HepG2 (cell line): ENCODE results near the gene THAP5. TPM values are rescaled to one million over a fixed set of nuclear protein-coding genes. Genes with fewer than 3 reads are reported as not detected.

Experiments used
- ATAC-seq: fragments of 200-7000 bp; cut with Tn5 transposase; 3 replicates; pipeline ENCODE4 v1.9.1; 2020; ENCODE audit warnings: mild to moderate bottlenecking, moderate library complexity
- BruUV-seq: library from RNA; stranded (reverse); fragments of 400-500 nt; replicated peaks from 2 replicates; lab custom pipeline; 2021; lab: Mats Ljungman, UMichigan
- CTCF ChIA-PET: fragments of 300-600 bp; formaldehyde crosslinking; extraction: SDS; loops from one replicate; lab custom pipeline; 2021; ENCODE audit warnings: low total read pairs, inconsistent platforms, low intra/inter-chr PET ratio; lab: Yijun Ruan, JAX
- POLR2A ChIA-PET: fragments of 350-600 bp; sonication (Branson Sonifier 250); formaldehyde crosslinking; loops from one replicate; lab custom pipeline; 2020; ENCODE audit warnings: antibody characterized with exemption, inconsistent platforms; lab: Yijun Ruan, JAX
- DNase-seq: peaks from one replicate; pipeline ENCODE4 v3.0.0-alpha.2; 2015; ENCODE audit warnings: low spot score
- FAIRE-seq: peaks from 3 replicates; lab custom pipeline; 2011; peaks lifted over from hg19 to GRCh38; lab: Jason Lieb, UNC
- H2AFZ ChIP-seq: one replicate; pipeline ENCODE4 v1.6.1; 2011; ENCODE audit warnings: low read length, inconsistent platforms
- H3K27ac ChIP-seq: fragments of 300-600 bp; 3 replicates; pipeline ENCODE4 v1.8.0; 2011; ENCODE audit warnings: mixed run types, mild to moderate bottlenecking, mixed read lengths, low read length, inconsistent platforms; ENCODE audit not compliant: insufficient read depth; ENCODE audit errors: extremely low read length
- H3K27me3 ChIP-seq, 2 experiments: fragments of 200-600 bp in 1 of 2; 2 replicates in 1 of 2; 3 replicates in 1 of 2; pipeline versions ENCODE4 v1.6.0 to v1.8.0; 2011; ENCODE audit warnings: low read length in 2 of 2, mild to moderate bottlenecking in 2 of 2, moderate library complexity in 2 of 2, inconsistent platforms in 1 of 2; ENCODE audit not compliant: insufficient read depth in 2 of 2, control insufficient read depth in 1 of 2
- H3K36me3 ChIP-seq, 2 experiments: fragments of 200-600 bp in 1 of 2; replicated peaks in 1 of 2; 2 replicates in 1 of 2; 3 replicates in 1 of 2; pipeline versions ENCODE4 v1.5.1 to v1.8.0; 2011; ENCODE audit warnings: low read length in 2 of 2, inconsistent platforms in 1 of 2; ENCODE audit not compliant: insufficient read depth in 2 of 2, control insufficient read depth in 1 of 2
- H3K4me1 ChIP-seq: 2 replicates; pipeline ENCODE4 v1.5.1; 2012; ENCODE audit warnings: low read length, inconsistent platforms; ENCODE audit not compliant: insufficient read depth
- H3K4me2 ChIP-seq: 2 replicates; pipeline ENCODE4 v1.6.0; 2011; ENCODE audit warnings: low read depth, low read length, inconsistent platforms
- H3K4me3 ChIP-seq, 3 experiments: fragments of 200-600 bp in 1 of 3; sonication (generic), shearing (Covaris generic) in 1 of 3; replicated peaks in 1 of 3; 2 replicates each; pipeline ENCODE4 v1.5.1; 2011 to 2016; ENCODE audit warnings: low read length in 3 of 3, inconsistent platforms in 2 of 3, low read depth in 2 of 3, mild to moderate bottlenecking in 2 of 3, control low read depth in 1 of 3, mixed read lengths in 1 of 3; ENCODE audit not compliant: insufficient read depth in 1 of 3
- H3K79me2 ChIP-seq: one replicate; pipeline ENCODE4 v1.6.1; 2011; ENCODE audit warnings: low read length, inconsistent platforms; ENCODE audit not compliant: insufficient read depth
- H3K9ac ChIP-seq: 2 replicates; pipeline ENCODE4 v1.6.0; 2011; ENCODE audit warnings: mild to moderate bottlenecking, low read depth, low read length, inconsistent platforms; ENCODE audit not compliant: insufficient read depth
- H3K9me3 ChIP-seq: 2 replicates; pipeline ENCODE4 v1.5.1; 2012; ENCODE audit warnings: mild to moderate bottlenecking, low read length
- H4K20me1 ChIP-seq: 2 replicates; pipeline ENCODE4 v1.6.0; 2011; ENCODE audit warnings: inconsistent platforms, mild to moderate bottlenecking, low read length, moderate library complexity; ENCODE audit not compliant: insufficient read depth
- ARID5B ChIP-seq: IDR thresholded peaks from 2 replicates; pipeline ENCODE4 v1.4.0; 2020; ENCODE audit warnings: mild to moderate bottlenecking, missing genetic modification reagents
- CEBPB ChIP-seq: IDR thresholded peaks from 2 replicates; pipeline ENCODE4 v1.6.1; 2011; ENCODE audit warnings: low read depth, low read length, improper control_type of control experiment, borderline replicate concordance
- CEBPG ChIP-seq: IDR thresholded peaks from 2 replicates; pipeline ENCODE4 v1.6.1; 2016
- FOXA3 ChIP-seq: IDR thresholded peaks from 2 replicates; pipeline ENCODE4 v1.6.1; 2016; ENCODE audit warnings: missing genetic modification reagents, missing compliant biosample characterization
- FOXP1 ChIP-seq, 2 experiments: fragments of 450-650 bp in 1 of 2; IDR thresholded peaks; 2 replicates each; pipeline ENCODE4 v1.6.1; 2017 to 2018; ENCODE audit warnings: antibody characterized with exemption in 1 of 2
- GABPA ChIP-seq, 2 experiments: IDR thresholded peaks; 2 replicates each; pipeline ENCODE4 v1.6.1; 2011 to 2016; ENCODE audit warnings: low read depth in 2 of 2, low read length in 1 of 2, missing biosample characterization in 1 of 2, missing genetic modification characterization in 1 of 2
- HNF4A ChIP-seq: sonication (generic); formaldehyde crosslinking; IDR thresholded peaks from 2 replicates; pipeline ENCODE4 v1.4.0; 2020; ENCODE audit warnings: missing genetic modification reagents
- HNF4G ChIP-seq, 2 experiments: sonication (generic) in 1 of 2; formaldehyde crosslinking in 1 of 2; IDR thresholded peaks; 2 replicates each; pipeline versions ENCODE4 v1.4.0 to v1.6.1; 2011 to 2020; ENCODE audit warnings: borderline replicate concordance in 2 of 2, low read depth in 2 of 2, mild to moderate bottlenecking in 2 of 2, low read length in 1 of 2, missing genetic modification reagents in 1 of 2, moderate library complexity in 1 of 2
- JARID2 ChIP-seq: sonication (generic); formaldehyde crosslinking; IDR thresholded peaks from 2 replicates; pipeline ENCODE4 v1.8.1; 2023; ENCODE audit warnings: missing genetic modification reagents, inconsistent platforms; ENCODE audit not compliant: insufficient replicate concordance
- MIXL1 ChIP-seq: IDR thresholded peaks from 2 replicates; pipeline ENCODE4 v1.6.1; 2016
- PAXIP1 ChIP-seq: sonication (generic); formaldehyde crosslinking; conservative IDR thresholded peaks from 2 replicates; pipeline ENCODE4 v1.4.0; 2020; ENCODE audit warnings: mild to moderate bottlenecking, missing genetic modification reagents, moderate library complexity
- SMC3 ChIP-seq: IDR thresholded peaks from 2 replicates; pipeline ENCODE4 v1.6.1; 2011; ENCODE audit warnings: low read length, improper control_type of control experiment
- ZNF260 ChIP-seq: sonication (generic); formaldehyde crosslinking; IDR thresholded peaks from 2 replicates; pipeline ENCODE4 v1.4.0; 2020; ENCODE audit warnings: missing genetic modification reagents, low read depth, mild to moderate bottlenecking, borderline replicate concordance
- ZNF567 ChIP-seq: sonication (generic); formaldehyde crosslinking; IDR thresholded peaks from 2 replicates; pipeline ENCODE4 v1.8.1; 2023; ENCODE audit warnings: mild to moderate bottlenecking, missing genetic modification reagents, borderline replicate concordance
- ZNF792 ChIP-seq: IDR thresholded peaks from 2 replicates; pipeline ENCODE4 v1.6.1; 2016
- whole genome bisulfite sequencing: methylation state at CpG from one replicate; pipeline ENCODE4 v1.1.6; 2017; ENCODE audit warnings: low lambda C conversion rate; 5-methylcytosine and 5-hydroxymethylcytosine counted together
- in situ Hi-C: cut with HindIII; loops from 2 replicates; pipeline ENCODE4 v1.10.0; 2017; ENCODE audit warnings: low pct_unique_long_range_greater_than_20kb; ENCODE audit not compliant: extremely low pct_ligation_motif_present
- intact Hi-C: fragments of 100-400 bp; cut with micrococcal nuclease; formaldehyde crosslinking; loops from one replicate; pipeline ENCODE4 v1.10.0; 2022; ENCODE audit not compliant: unreplicated experiment
- polyA plus RNA-seq, 8 experiments: library from polyadenylated mRNA; depleted of rRNA in 3 of 8; stranded (reverse) in 7 of 8; unstranded in 1 of 8; fragments of >200 nt; fragmentation: Illumina TruSeq in 4 of 8; extraction: Trizol in 4 of 8; gene quantifications; 2 replicates each; pipeline versions ENCODE4 v1.2.1 to v1.2.3, GENCODE V29; 2011 to 2016; ENCODE audit warnings: low read depth in 4 of 8, missing spikeins in 1 of 8, mixed read lengths in 1 of 8; ENCODE audit not compliant: insufficient read depth in 1 of 8
- total RNA-seq, 5 experiments: library from RNA; depleted of rRNA; stranded (reverse); fragments of >200 nt; fragmentation: Illumina TruSeq; extraction: Trizol; gene quantifications; 2 replicates each; pipeline ENCODE4 v1.2.3, GENCODE V29; 2016; ENCODE audit warnings: low read depth in 1 of 5

THAP5 gene
- total and polyA plus RNA-seq, 2 of the 13 experiments (the other 11 are each of a cell fraction or from before 2014, with no cell fraction given) = 3.6 to 11.8 TPM

- Histone ChIP-seq H3K4me1 (peaks cover 17% of the 10 kb centered on the region), H3K4me3 (no peak overlapping the region; a peak in 1 of 6 replicates), H2AFZ (no peak overlapping the region), H3K79me2 (no peaks in the 10 kb centered on the region), H3K9ac (no peak overlapping the region), H3K4me2 (peak overlapping the region; percentile 47), H3K36me3 (no peaks in the 10 kb centered on the region), H3K9me3 (no peaks in the 10 kb centered on the region), H4K20me1 (no peaks in the 10 kb centered on the region), H3K27me3 (no peaks in the 10 kb centered on the region), H3K27ac (no peak overlapping the region)
- DNase-seq = peak; percentile 32
- FAIRE-seq = no peak
- intact Hi-C loops = loop anchor here (5.0 kb wide), 1 partner anchor 193 kb away; no protein-coding TSS in a partner anchor
- POLR2A ChIA-PET = interaction anchor here (0.9 kb wide), 1 partner anchor 10 kb away, joined by 3 read pairs; no protein-coding TSS in a partner anchor
- peak; percentile 93 for ATAC-seq
- in situ Hi-C loops = loop anchor here (25.0 kb wide), 1 partner anchor 1473 kb away; no protein-coding TSS in a partner anchor
- WGBS = 18% methylated on average over 4 of the region's 4 CpGs
- CTCF ChIA-PET = no interaction called here
- BruUV-seq = no TSS peak
- TF ChIP-seq ARID5B (CRISPR knock-in tag) (peak; percentile 18; the same call in 1 of the 2 replicates), SMC3 (no peak), HNF4A (CRISPR knock-in tag) (peak; percentile 42), ZNF567 (no peak), JARID2 (CRISPR knock-in tag) (no peak), ZNF260 (CRISPR knock-in tag) (no peak), MIXL1 (no peak), CEBPG (CRISPR knock-in tag) (peak; percentile 60), GABPA (IDR thresholded peaks at IDR 0.05; ENCODE audit: low read depth, low read length) (no peak), GABPA (CRISPR knock-in tag; IDR thresholded peaks at IDR 0.05; ENCODE audit: low read depth) (no peak), ZNF792 (CRISPR knock-in tag) (peak; percentile 83; the same call in 1 of the 2 replicates), FOXA3 (CRISPR knock-in tag) (peak; percentile 36; the same call in 1 of the 2 replicates), PAXIP1 (CRISPR knock-in tag) (peak; percentile 34), CEBPB (peak; percentile 45; the same call in 1 of the 2 replicates), HNF4G (IDR thresholded peaks at IDR 0.05; ENCODE audit: borderline replicate concordance, low read depth, low read length) (peak; percentile 9; the same call in 1 of the 2 replicates), HNF4G (CRISPR knock-in tag; IDR thresholded peaks at IDR 0.05; ENCODE audit: borderline replicate concordance, low read depth) (no peak), FOXP1 (IDR thresholded peaks at IDR 0.05) (no peak), FOXP1 (CRISPR knock-in tag; IDR thresholded peaks at IDR 0.05) (0 out of 2 replicates have a peak, but pooled peaks have one; percentile 8)
These were observed 44.5 kb upstream of the THAP5 start for GRCh38 chr7:108613949-108614381.
